Right cardiac atrium (tissue), 5 donors: ENCODE data around the gene THSD7B. TPM values are rescaled to one million over a fixed set of nuclear protein-coding genes. Genes with fewer than 3 reads are reported as not detected.
A peak's percentile ranks its signal among the peaks of the same experiment; 100 is the strongest.
"Not testable (repeated sequence)": the region's sequence is repeated elsewhere in the genome, so short reads cannot be mapped to it uniquely, and the experiment has no call there.

Source experiments
- ATAC-seq, 2 donors: fragments of 200-7000 bp; cut with Tn5 transposase; one replicate each; pipeline versions ENCODE4 v1.8.0 to v1.9.1; 2020; ENCODE audit warnings: moderate library complexity in 2 of 2, mild to moderate bottlenecking in 1 of 2
- DNase-seq, 3 donors: peaks; one replicate each; pipeline ENCODE4 v3.0.0-alpha.2; 2020
- H3K27ac ChIP-seq: one replicate; pipeline ENCODE4 v1.5.1; 2013; ENCODE audit warnings: mild to moderate bottlenecking, low read length, control low read depth, moderate library complexity
- H3K27me3 ChIP-seq: one replicate; pipeline ENCODE4 v1.6.1; 2013; ENCODE audit not compliant: control insufficient read depth, insufficient read depth
- H3K4me1 ChIP-seq: one replicate; pipeline ENCODE4 v1.6.1; 2013; ENCODE audit warnings: low read length; ENCODE audit not compliant: control insufficient read depth, insufficient read depth
- H3K4me3 ChIP-seq: one replicate; pipeline ENCODE4 v1.5.1; 2013; ENCODE audit warnings: low read length, control low read depth
- H3K9me3 ChIP-seq: one replicate; pipeline ENCODE4 v1.6.1; 2013; ENCODE audit warnings: low read length; ENCODE audit not compliant: control insufficient read depth
- WGBS: extraction: QIAGEN DNeasy Blood & Tissue Kit; methylation state at CpG from one replicate; pipeline ENCODE4 v1.1.7; 2013; 5-methylcytosine and 5-hydroxymethylcytosine counted together
- intact Hi-C, 4 donors: fragments of 100-400 bp; cut with DNase I; formaldehyde crosslinking; loops; one replicate each; pipeline versions ENCODE4 v1.11.0 to v1.14.0; 2022 to 2023
- long read RNA-seq, 4 donors: library from polyadenylated mRNA; unstranded; transcript quantifications; one replicate each; pipeline ENCODE4 v2.0.0, GENCODE V29; 2020 to 2021
- polyA plus RNA-seq: library from polyadenylated mRNA; stranded (reverse); fragments of 200-250 nt; gene quantifications from one replicate; pipeline ENCODE4 v1.2.3, GENCODE V29; 2013
- total RNA-seq, 4 donors: library from RNA; stranded (reverse); fragmentation: NEBNext Ultra II Directional; extraction: Animal tissue kit (Norgen Biotek cat#: 25700); gene quantifications; one replicate each; pipeline ENCODE4 v1.2.1, GENCODE V29; 2021
- donor health status: healthy with polysubstance abuse.
- donor health status: DM: no; HTN: yes; CAD: no.
- donor health status: DM: no; HTN: no; CAD: no.
- donor health status: DM: no; HTN: yes; CAD: no; lungs with severe emphysema.
- donor health status: DM: yes; HTN: yes; CAD: no.

Gene THSD7B
- total RNA-seq = under 1 TPM; 0.14 to 0.76 (median 0.26) TPM
- polyA plus RNA-seq = 0.14 TPM
- long read RNA-seq, donor 1 = 0 reads
- long read RNA-seq, donor 2 = 0 reads
- long read RNA-seq, donor 3 = 0 reads
- long read RNA-seq, donor 4 = 0 reads

DNA sequence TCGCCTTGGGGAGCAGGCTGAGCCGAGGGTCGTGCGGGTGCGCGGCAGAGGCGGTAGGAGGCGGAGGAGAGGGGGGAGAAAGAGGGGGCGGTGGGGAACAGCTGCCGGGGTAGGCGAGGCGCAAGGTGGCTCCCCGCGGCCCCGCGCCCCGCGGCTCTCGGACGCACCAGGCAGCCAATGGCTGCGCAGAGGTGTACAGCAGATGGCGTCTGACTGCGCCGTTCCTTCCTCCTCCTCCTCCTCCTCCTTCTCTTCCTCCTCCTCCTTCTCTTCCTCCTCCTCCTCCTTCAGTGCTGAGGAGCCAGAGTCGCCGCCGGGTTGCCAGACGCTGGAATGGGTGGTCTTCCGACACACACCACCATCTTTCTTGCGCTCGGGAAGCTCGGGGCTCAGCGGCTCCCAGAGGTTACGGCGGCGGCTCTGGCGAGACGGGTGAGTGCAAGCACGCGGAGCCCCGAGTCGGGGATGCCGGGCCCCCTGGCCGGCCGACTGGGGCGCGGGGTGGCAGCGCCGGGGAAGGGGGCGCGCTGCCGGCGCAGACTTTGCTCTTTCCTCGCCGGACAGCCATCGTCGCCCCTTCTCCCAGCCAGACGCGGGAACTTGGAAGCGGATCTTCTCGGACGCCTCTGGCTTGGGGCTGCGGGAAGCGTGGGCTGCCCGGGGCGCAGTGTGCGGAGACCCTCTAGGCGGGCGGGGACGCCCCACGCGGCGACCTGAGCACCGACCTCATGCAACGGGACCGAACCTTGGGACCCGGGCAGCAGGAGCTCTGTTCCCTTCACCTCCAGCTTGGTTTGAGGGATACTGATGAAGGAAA lies at the start of gene THSD7B:
THSD7B (plus strand) TSS at position 290 of the 817 bp plus-strand sequence. CDS start 116,634 bp downstream, outside the sequence.
- H3K27me3 ChIP-seq = no peaks in the 10 kb centered on the region
- intact Hi-C loops = no loop called here
- no peaks in the 10 kb centered on the region for H3K9me3 ChIP-seq
- no peak within 1 kb of the TSS for H3K27ac ChIP-seq
- H3K4me3 ChIP-seq = peak within 1 kb of the TSS; percentile 62
- DNase-seq (peak; percentile 10 to 59 (median 52)), ATAC-seq (peak; percentile 54 to 57)
- no peaks in the 10 kb centered on the region for H3K4me1 ChIP-seq
- WGBS = under 1% methylated on average over 77 of the region's 77 CpGs

- Histone ChIP-seq H3K27me3 (no peaks in the 10 kb centered on the region), H3K4me1 (no peaks in the 10 kb centered on the region), H3K4me3 (no peak overlapping the region), H3K9me3 (no peaks in the 10 kb centered on the region), H3K27ac (no peak overlapping the region)
- ATAC-seq (no peak), DNase-seq (no peak)
- intact Hi-C loops = no loop called here
Measured at GRCh38 chr2:136718273-136718672, 47.1 kb upstream of the THSD7B start.

DNA sequence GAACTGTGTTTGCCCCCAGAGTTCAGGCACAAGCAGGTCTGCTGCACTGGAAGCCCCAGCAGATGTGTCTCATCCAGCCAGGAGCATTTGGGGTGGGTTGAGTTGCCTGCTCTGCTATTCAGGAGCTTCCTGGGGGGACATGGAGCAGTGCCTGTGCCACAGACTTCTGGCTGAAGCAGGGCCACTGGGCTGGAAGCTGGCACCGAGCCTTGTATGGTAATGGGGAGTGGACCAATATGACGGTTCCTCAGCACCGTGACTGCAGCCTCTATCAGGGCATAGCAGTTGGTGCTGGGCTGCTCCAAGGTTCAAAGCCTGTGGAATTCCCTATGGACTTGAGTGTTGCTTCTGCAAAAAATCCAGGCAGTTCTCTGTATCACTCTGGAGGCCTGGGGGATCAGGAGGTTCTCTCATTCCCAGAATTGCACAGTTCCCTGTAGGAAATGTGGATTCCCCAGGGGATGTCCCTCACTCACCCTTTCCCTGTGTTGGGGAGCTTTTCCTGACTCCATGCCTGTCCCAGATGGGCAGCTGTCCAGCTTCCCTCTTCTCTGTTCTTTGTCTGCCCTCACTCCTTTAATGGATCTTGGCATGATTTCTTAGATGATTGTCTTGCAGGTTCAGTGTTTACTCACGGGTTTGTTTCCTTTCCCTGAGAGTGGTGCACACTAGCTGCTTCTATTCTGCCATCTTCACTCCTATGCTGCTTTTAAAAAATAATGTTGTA lies 37.2 kb upstream of the THSD7B start:
- Histone ChIP-seq H3K27me3 (no peaks in the 10 kb centered on the region), H3K27ac (no peak overlapping the region), H3K9me3 (no peaks in the 10 kb centered on the region), H3K4me1 (no peaks in the 10 kb centered on the region), H3K4me3 (no peak overlapping the region)
- intact Hi-C loops = no loop called here
- peak in 1 of 3 donors; percentile 25 for DNase-seq
- WGBS = 44% methylated on average over 4 of the region's 4 CpGs
- ATAC-seq = no peak

DNA sequence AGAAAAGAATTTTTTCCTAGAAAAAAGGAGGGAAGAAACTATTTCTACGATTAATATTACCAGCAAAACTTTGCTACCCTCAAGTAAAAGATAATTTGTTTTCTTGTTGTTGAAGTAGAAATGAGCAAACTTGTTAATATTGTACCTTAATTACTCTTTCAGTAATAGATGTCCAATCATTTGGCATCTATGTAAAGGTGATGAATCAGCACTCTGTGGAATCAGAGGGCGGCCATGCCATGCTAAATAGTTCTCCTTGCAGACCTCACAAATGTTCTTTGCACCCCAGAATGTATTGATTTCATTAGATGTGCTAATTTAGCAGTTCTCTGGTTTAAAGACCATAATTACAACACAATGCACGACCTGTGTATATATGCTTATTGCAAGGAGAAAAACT lies 29.1 kb upstream of the THSD7B start:
- intact Hi-C loops = loop anchor here in 1 of 4 donors (10.0 kb wide), 1 partner anchor 311 kb away; no protein-coding TSS in a partner anchor
- Histone ChIP-seq H3K4me3 (no peak overlapping the region), H3K4me1 (peaks cover 1% of the 10 kb centered on the region), H3K9me3 (no peaks in the 10 kb centered on the region), H3K27ac (no peak overlapping the region), H3K27me3 (no peaks in the 10 kb centered on the region)
- 71% methylated on average over 3 of the region's 3 CpGs for whole genome bisulfite sequencing
- no peak for DNase-seq
- ATAC-seq = no peak

GRCh38 chr2:136738044-136738443 lies 27.3 kb upstream of the THSD7B start:
- ATAC-seq (no peak), DNase-seq (no peak)
- H3K4me3 ChIP-seq = no peak overlapping the region
- 55% methylated on average over 2 of the region's 2 CpGs for WGBS
- H3K9me3 ChIP-seq = no peaks in the 10 kb centered on the region
- H3K27me3 ChIP-seq = no peaks in the 10 kb centered on the region
- H3K27ac ChIP-seq = no peak overlapping the region
- peaks cover 1% of the 10 kb centered on the region for H3K4me1 ChIP-seq
- intact Hi-C loops = loop anchor here in 1 of 4 donors (10.0 kb wide), 1 partner anchor 313 kb away; no protein-coding TSS in a partner anchor

DNA sequence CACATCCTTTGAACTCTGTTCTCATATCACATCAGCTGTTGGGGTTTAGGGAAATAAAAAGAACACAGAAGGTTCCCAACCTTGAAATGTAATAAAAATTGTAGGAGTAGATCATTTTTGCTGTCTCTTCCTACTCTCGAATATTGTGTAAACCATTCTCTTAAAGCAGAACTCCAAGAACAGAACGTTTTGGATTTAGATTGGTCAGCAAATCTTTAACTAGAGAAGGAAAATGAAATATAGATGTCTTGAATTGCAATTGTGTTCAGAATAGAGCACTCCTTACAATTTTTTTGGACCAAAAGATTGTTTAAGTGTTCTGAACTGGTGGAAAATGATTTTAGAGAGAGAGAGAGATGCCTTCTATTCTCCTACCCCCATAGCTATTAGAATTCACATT lies 23.9 kb upstream of the THSD7B start:
- Histone ChIP-seq H3K9me3 (no peaks in the 10 kb centered on the region), H3K27me3 (no peaks in the 10 kb centered on the region), H3K27ac (no peak overlapping the region), H3K4me1 (peaks cover 1% of the 10 kb centered on the region), H3K4me3 (no peak overlapping the region)
- 33% methylated on average over 2 of the region's 2 CpGs for WGBS
- no peak for ATAC-seq
- no peak for DNase-seq
- intact Hi-C loops = no loop called here

DNA sequence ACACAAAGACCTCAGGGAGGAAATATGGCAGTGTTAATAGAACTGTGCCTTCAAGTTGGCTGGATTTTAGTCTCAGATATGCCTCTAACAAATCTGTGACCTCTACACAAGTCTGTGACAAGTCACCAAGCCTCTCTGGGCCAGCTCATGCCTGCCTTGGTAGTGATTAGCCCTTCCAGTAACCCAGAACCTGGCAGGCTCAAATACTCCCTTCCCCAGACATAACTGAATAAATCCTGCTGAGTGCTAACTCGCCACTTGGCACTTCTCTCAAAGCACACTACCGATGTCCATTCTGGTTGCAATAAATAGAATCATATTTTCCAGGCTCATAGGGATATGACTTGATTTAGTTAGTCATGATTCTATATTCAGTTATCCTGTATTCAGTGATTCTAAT lies 15.3 kb upstream of the THSD7B start:
- DNase-seq = no peak
- Histone ChIP-seq H3K27me3 (no peaks in the 10 kb centered on the region), H3K27ac (no peak overlapping the region)

GRCh38 chr2:136751406-136751805 lies 13.9 kb upstream of the THSD7B start:
- DNase-seq (no peak), ATAC-seq (no peak)
- Histone ChIP-seq H3K9me3 (no peaks in the 10 kb centered on the region), H3K4me1 (no peaks in the 10 kb centered on the region), H3K4me3 (no peak overlapping the region), H3K27me3 (no peaks in the 10 kb centered on the region), H3K27ac (no peak overlapping the region)
- 43% methylated on average over 2 of the region's 2 CpGs for WGBS
- intact Hi-C loops = no loop called here

More for the DNA sequence above, 15.3 kb upstream of the THSD7B start:
- H3K4me3 ChIP-seq = no peak overlapping the region
- ATAC-seq = peak; percentile 65 to 76
- intact Hi-C loops = no loop called here
- H3K4me1 ChIP-seq = no peaks in the 10 kb centered on the region
- 54% methylated on average over 2 of the region's 2 CpGs for WGBS
- H3K9me3 ChIP-seq = no peaks in the 10 kb centered on the region

DNA sequence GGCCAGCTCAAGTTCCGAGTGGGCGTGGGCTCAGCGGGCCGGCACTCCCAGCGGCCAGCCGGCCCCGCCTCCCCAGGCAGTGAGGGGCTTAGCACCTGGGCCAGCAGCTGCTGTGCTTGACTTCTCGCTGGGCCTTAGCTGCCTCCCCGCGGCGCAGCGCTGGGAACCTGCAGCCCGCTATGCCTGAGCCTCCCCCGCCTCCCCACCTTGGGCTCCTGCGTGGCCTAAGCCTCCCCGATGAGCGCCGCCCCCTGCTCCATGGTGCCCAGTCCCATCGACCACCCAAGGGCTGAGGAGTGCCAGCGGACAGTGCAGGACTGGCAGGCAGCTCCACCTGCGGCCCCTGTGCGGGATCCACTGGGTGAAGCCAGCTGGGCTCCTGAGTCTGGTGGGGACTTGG lies 6.8 kb upstream of the THSD7B start:
- intact Hi-C loops, ATAC-seq: not testable (repeated sequence)

DNA sequence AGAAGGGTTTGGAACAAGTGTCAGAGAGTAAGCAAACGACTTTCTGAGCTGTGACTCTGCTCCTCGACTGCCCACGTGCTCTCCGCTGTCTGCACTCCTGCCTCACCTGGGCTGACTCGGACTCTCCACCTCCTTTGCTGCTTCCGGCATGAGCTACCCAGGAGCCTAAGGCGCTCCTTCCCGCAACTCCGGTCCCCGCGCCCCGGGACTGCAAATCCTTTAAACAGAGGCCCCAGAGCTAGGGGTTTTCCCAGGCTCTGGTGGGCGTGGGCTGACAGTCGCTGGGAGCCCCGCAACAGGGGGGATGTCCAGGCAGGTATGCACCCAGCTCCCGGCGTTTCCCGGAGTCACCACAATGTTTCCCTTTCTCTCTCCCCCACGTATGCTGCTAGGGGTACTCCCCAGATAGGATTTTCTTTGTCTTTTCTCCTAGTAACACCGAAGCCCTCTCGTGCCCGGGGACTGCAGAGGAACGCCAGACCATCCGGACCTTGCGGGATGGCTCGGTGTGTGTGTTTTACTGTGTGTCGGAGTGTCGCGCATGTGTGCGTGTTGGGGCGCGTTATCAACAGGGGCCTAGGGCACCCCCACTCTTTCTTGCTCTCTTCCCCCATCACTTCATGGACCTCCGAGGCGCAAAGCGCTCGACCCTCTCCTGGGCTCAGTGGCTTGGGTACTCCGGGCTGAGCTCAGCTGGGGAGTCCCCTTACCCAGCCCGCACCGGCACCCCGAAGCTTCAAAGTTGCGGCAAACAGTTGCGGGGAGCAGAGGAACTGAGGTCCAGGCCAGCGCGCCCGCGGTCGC lies 691 bp upstream of the THSD7B start:
- H3K4me3 ChIP-seq = peak overlapping the region; percentile 62
- 2% methylated on average over 47 of the region's 47 CpGs for WGBS

More for the DNA sequence above, 6.8 kb upstream of the THSD7B start:
- 97% methylated on average over 22 of the region's 22 CpGs for WGBS
- not testable (repeated sequence) for H3K27me3 ChIP-seq, H3K4me1 ChIP-seq, H3K4me3 ChIP-seq, H3K27ac ChIP-seq, H3K9me3 ChIP-seq
- DNase-seq = peak in 2 of 3 donors; percentile 15 to 33

More for the DNA sequence above, 691 bp upstream of the THSD7B start:
- peak; percentile 14 to 34 for ATAC-seq
- no peaks in the 10 kb centered on the region for H3K27me3 ChIP-seq
- intact Hi-C loops = no loop called here
- DNase-seq = peak; percentile 10 to 42 (median 22)
- H3K9me3 ChIP-seq = no peaks in the 10 kb centered on the region
- no peaks in the 10 kb centered on the region for H3K4me1 ChIP-seq
- H3K27ac ChIP-seq = no peak overlapping the region
